ENCODE data around the gene CDK5RAP3. TPM values are rescaled to one million over a fixed set of nuclear protein-coding genes. Genes with fewer than 3 reads are reported as not detected.
A peak's percentile ranks its signal among the peaks of the same experiment; 100 is the strongest.

CDK5RAP3 gene
- total and polyA plus RNA-seq, 2 of the 13 experiments (the other 11 are each of a cell fraction or from before 2014, with no cell fraction given), result 128 to 154 TPM

GRCh38 chr17:47941246-47942095 lies 29.4 kb upstream of the CDK5RAP3 start, which contains the start of gene PNPO (continued):
- peak; percentile 82; the same call in 1 of the 2 replicates for TF ChIP-seq ZNF451 (CRISPR knock-in tag; IDR thresholded peaks at IDR 0.05)
- peak; percentile 33; the same call in 1 of the 2 replicates for TF ChIP-seq CEBPG (CRISPR knock-in tag; IDR thresholded peaks at IDR 0.05)
- TF ChIP-seq, protein P1, sequence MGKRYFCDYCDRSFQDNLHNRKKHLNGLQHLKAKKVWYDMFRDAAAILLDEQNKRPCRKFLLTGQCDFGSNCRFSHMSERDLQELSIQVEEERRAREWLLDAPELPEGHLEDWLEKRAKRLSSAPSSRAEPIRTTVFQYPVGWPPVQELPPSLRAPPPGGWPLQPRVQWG (CRISPR knock-in tag; IDR thresholded peaks at IDR 0.05; ENCODE audit: borderline replicate concordance, low read depth), result no peak
- peak; percentile 73 to 81; a peak in 3 of 4 replicates for TF ChIP-seq POLR2A (IDR thresholded peaks at IDR 0.05; ENCODE audit: insufficient read depth in 1 of 2, low read depth in 2 of 2, low read length in 2 of 2)
- peak; percentile 40 for TF ChIP-seq ZC3H13 (CRISPR knock-in tag; IDR thresholded peaks at IDR 0.05)
- TF ChIP-seq HDAC2 (CRISPR knock-in tag; IDR thresholded peaks at IDR 0.05), result peak; percentile 72; the same call in 1 of the 2 replicates
- no peak; the same call in 1 of the 2 replicates for TF ChIP-seq ZBTB21 (CRISPR knock-in tag; IDR thresholded peaks at IDR 0.05)
- 0 out of 2 replicates have a peak, but pooled peaks have one; percentile 67 for TF ChIP-seq ZNF383 (CRISPR knock-in tag; IDR thresholded peaks at IDR 0.05; ENCODE audit: borderline replicate concordance)
- TF ChIP-seq, protein P2, sequence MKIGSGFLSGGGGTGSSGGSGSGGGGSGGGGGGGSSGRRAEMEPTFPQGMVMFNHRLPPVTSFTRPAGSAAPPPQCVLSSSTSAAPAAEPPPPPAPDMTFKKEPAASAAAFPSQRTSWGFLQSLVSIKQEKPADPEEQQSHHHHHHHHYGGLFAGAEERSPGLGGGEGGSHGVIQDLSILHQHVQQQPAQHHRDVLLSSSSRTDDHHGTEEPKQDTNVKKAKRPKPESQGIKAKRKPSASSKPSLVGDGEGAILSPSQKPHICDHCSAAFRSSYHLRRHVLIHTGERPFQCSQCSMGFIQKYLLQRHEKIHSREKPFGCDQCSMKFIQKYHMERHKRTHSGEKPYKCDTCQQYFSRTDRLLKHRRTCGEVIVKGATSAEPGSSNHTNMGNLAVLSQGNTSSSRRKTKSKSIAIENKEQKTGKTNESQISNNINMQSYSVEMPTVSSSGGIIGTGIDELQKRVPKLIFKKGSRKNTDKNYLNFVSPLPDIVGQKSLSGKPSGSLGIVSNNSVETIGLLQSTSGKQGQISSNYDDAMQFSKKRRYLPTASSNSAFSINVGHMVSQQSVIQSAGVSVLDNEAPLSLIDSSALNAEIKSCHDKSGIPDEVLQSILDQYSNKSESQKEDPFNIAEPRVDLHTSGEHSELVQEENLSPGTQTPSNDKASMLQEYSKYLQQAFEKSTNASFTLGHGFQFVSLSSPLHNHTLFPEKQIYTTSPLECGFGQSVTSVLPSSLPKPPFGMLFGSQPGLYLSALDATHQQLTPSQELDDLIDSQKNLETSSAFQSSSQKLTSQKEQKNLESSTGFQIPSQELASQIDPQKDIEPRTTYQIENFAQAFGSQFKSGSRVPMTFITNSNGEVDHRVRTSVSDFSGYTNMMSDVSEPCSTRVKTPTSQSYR (CRISPR knock-in tag; IDR thresholded peaks at IDR 0.05; ENCODE audit: borderline replicate concordance), result no peak; the same call in 1 of the 2 replicates
- TF ChIP-seq BCL6 (CRISPR knock-in tag; IDR thresholded peaks at IDR 0.05), result no peak; the same call in none of the 2 replicates
- no peak for TF ChIP-seq TAF15 (IDR thresholded peaks at IDR 0.05; ENCODE audit: low read depth, low read length, poor library complexity, severe bottlenecking)
- TF ChIP-seq ZNF510 (CRISPR knock-in tag; IDR thresholded peaks at IDR 0.05; ENCODE audit: low read depth), result peak; percentile 73; the same call in 1 of the 2 replicates
- peak; percentile 97 for TF ChIP-seq ZNF557 (CRISPR knock-in tag; IDR thresholded peaks at IDR 0.05)
- TF ChIP-seq ZNF33A (CRISPR knock-in tag; IDR thresholded peaks at IDR 0.05; ENCODE audit: borderline replicate concordance), result no peak
- TF ChIP-seq THAP9 (CRISPR knock-in tag; IDR thresholded peaks at IDR 0.05; ENCODE audit: borderline replicate concordance), result peak; percentile 91
- TF ChIP-seq NCOA1 (CRISPR knock-in tag; IDR thresholded peaks at IDR 0.05), result peak; percentile 96
- TF ChIP-seq HOXD1 (CRISPR knock-in tag; IDR thresholded peaks at IDR 0.05), result peak; percentile 94
- TF ChIP-seq HOXA3 (CRISPR knock-in tag; IDR thresholded peaks at IDR 0.05), result peak; percentile 95
- no peak for TF ChIP-seq ZNF530 (CRISPR knock-in tag; IDR thresholded peaks at IDR 0.05; ENCODE audit: low read depth)
- peak; percentile 57; the same call in 1 of the 2 replicates for TF ChIP-seq CEBPB (IDR thresholded peaks at IDR 0.05; ENCODE audit: borderline replicate concordance, low read depth, low read length)
- TF ChIP-seq ZNF564 (CRISPR knock-in tag; IDR thresholded peaks at IDR 0.05), result peak; percentile 95
- TF ChIP-seq ZNF430 (CRISPR knock-in tag; IDR thresholded peaks at IDR 0.05), result peak; percentile 99
- peak; percentile 73; the same call in 1 of the 2 replicates for TF ChIP-seq NFKBIZ (CRISPR knock-in tag; IDR thresholded peaks at IDR 0.05)
